GM19463 (cell line): ENCODE data around the gene TBL2.
"Not testable (repeated sequence)": the region's sequence is repeated elsewhere in the genome, so short reads cannot be mapped to it uniquely, and the experiment has no call there.

Experiments used
- ATAC-seq: cut with Tn5 transposase; IDR thresholded peaks from one replicate; pipeline ENCODE4 v1.9.1; 2021; ENCODE audit warnings: mild to moderate bottlenecking, moderate library complexity; ENCODE audit not compliant: unreplicated experiment

The TBL2 gene

GRCh38 chr7:73606801-73607691 is 28.7 kb upstream of the TBL2 start:
- ATAC-seq, result peak; percentile 48

- no peak for ATAC-seq
These were observed 27.3 kb upstream of the TBL2 start for GRCh38 chr7:73605601-73606220.

- no peak for ATAC-seq
These were observed 24.6 kb upstream of the TBL2 start for GRCh38 chr7:73602721-73603651.

DNA sequence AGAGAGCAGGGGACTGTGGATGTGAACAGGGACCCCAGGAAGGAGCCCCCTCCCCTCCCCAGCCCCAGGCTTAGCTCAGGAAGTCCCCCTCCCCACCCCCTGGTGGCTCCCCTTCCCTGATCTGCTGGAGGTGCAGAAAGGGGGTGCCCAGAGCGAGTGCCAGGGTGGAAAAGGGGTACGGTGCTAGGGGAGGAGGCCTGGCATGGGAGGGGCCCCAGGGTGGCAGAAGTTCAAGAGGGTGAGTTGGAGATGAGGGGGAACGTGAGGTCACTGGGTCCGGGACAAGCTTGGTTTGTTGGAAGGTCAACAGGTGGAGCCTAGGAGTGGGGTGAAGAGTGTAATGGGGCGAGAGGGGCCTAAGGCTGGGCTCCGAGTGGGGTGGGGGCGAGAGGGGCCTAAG is 21.5 kb upstream of the TBL2 start:
- no peak for ATAC-seq

GRCh38 chr7:73599151-73599882 is 20.9 kb upstream of the TBL2 start:
- no peak for ATAC-seq

- ATAC-seq, result no peak
These were observed 19.8 kb upstream of the TBL2 start for GRCh38 chr7:73597978-73598782.

GRCh38 chr7:73596191-73597065 is 18.0 kb upstream of the TBL2 start:
- ATAC-seq, result no peak

GRCh38 chr7:73595358-73595757 is 17.0 kb upstream of the TBL2 start:
- ATAC-seq, result no peak

GRCh38 chr7:73593207-73594045 is 15.0 kb upstream of the TBL2 start:
- ATAC-seq, result no peak

GRCh38 chr7:73586911-73587310 is 8.5 kb upstream of the TBL2 start:
- ATAC-seq, result no peak

DNA sequence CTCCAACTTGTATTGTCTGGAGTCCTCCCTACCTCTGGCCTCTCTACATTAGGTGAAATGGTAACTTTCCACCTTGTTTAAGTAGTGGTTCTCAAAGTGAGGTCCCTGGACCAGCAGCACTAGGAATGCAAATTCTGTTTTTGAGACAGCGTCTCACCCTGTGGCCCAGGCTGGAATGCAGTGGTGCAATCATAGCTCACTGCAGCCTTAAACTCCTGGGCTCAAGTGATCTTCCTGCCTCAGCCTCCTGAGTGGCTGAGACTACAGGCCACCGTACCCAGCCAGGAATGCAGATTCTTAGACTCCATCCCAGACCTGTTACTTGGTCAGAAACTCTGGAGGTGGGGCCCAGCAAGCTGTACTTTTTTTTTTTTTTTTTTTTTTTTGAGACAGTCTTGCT is 6.8 kb upstream of the TBL2 start:
- no peak for ATAC-seq

GRCh38 chr7:73582664-73583202 is 4.4 kb upstream of the TBL2 start:
- no peak for ATAC-seq

DNA sequence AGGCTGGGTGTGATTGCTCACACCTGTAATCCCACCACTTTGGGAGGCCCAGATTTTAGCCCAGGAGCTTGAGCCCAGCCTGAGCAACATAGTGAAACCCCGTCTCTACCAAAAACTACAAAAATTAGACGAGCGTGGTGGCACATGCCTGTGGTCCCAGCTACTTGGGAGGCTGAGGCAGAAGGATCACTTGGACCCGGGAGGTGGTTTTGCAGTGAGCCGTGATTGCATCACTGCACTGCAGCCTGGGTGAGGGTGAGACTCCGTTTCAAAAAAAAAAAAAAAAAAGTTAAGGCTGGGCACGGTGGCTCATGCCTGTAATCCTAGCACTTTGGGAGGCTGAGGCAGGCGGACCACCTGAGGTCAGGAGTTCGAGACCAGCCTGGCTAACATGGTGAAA is 2.6 kb upstream of the TBL2 start:
- ATAC-seq, result not testable (repeated sequence)

GRCh38 chr7:73577627-73578341 is 595 bp downstream of the TBL2 start:
- peak; percentile 6 for ATAC-seq

DNA sequence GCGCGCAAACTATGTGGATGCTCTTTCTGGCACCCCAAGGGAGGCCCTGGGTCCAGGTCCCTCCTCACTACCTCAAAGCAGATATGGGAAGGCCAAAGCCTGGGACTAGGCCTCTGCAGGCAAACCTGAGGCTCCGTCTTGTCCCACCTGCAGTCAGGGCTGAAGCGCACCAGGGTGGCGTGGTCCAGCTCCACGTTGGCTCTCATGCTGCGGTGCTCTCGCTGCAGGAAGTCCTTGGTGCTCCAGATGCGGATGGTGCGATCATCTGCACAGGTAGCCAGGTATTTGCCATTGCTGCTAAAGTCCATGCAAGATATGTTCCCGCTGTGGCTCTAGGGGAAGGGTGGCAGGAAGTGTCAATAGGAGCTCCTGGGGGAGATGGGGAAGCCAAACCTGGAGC is 4.6 kb downstream of the TBL2 start:
- ATAC-seq, result no peak

DNA sequence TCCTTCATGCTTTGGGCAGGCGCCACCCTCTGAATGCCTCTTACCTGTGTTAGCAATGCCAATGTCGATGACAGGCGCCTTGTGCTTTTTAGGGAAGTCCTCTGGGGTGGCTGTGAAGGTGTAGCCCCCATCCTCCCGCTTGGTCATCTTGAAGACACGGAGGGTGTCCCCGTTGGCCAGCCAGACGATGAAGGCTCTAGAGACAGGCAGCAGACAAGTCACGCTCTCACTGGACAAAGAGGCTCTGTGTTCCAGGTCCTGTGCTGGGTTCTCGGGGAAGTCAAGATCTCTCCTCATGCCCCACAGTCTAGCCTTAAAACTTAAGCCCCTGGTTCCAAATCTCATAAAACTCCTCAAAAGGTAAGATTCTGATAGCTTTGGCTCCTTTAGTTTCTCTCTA is 5.1 kb downstream of the TBL2 start:
- no peak for ATAC-seq

- ATAC-seq, result no peak
These were observed 5.6 kb downstream of the TBL2 start for GRCh38 chr7:73572767-73573186.
